Spleen (tissue), 7 donors: ENCODE data around the gene DNPEP.

Experiments
- CTCF ChIP-seq, 11 experiments: fragments of 200-600 bp in 7 of 11; fragments of 450-650 bp in 4 of 11; sonication (generic) in 4 of 11; IDR thresholded peaks in 8 of 11; conservative IDR thresholded peaks in 3 of 11; 1 replicate in 7 of 11; 2 replicates in 4 of 11; pipeline versions ENCODE4 v1.4.0 to v1.8.0; 2016 to 2021; ENCODE audit warnings: antibody characterized with exemption in 11 of 11, inconsistent platforms in 4 of 11, mild to moderate bottlenecking in 1 of 11
- POLR2A ChIP-seq, 3 donors: fragments of 450-650 bp; IDR thresholded peaks; one replicate each; pipeline ENCODE4 v1.5.1; 2017; ENCODE audit warnings: antibody characterized with exemption in 3 of 3, mild to moderate bottlenecking in 1 of 3
- POLR2AphosphoS5 ChIP-seq, 3 donors: sonication (generic); formaldehyde crosslinking; IDR thresholded peaks; one replicate each; pipeline ENCODE4 v1.5.1; 2017; ENCODE audit warnings: antibody characterized with exemption in 3 of 3
- donor health status: DM: no; HTN: no; CAD: no; lungs with moderate emphysema.
- donor health status: DM: no; HTN: no; CAD: no.
- donor health status: DM: no; HTN: no; CAD: no.

GRCh38 chr2:219388121-219388906 lies 602 bp upstream of the DNPEP start:
- TF ChIP-seq CTCF (IDR thresholded peaks at IDR 0.05 in 8 of 11, conservative IDR thresholded peaks at IDR 0.05 in 3 of 11) (peak; percentile 68 to 92 (median 85)), POLR2A (IDR thresholded peaks at IDR 0.05) (no peak), POLR2AphosphoS5 (IDR thresholded peaks at IDR 0.05) (peak; percentile 37 to 75 (median 69))
